CD14-positive monocyte (primary cell): ENCODE results near the gene MACF1. TPM values are rescaled to one million over a fixed set of nuclear protein-coding genes. Genes with fewer than 3 reads are reported as not detected.

ENCODE experiments used
- DNase-seq, 3 donors: peaks; one replicate each; pipeline ENCODE4 v3.0.0-alpha.2; 2011 to 2022
- H2AFZ ChIP-seq: 2 replicates; pipeline ENCODE4 v1.6.0; 2012; ENCODE audit warnings: mild to moderate bottlenecking, low read depth, low read length, inconsistent platforms; ENCODE audit not compliant: insufficient read depth, poor library complexity, severe bottlenecking
- H3K27ac ChIP-seq, 2 donors: 1 replicate in 1 of 2; 2 replicates in 1 of 2; pipeline ENCODE4 v1.5.1; 2012 to 2013; ENCODE audit warnings: low read length in 2 of 2, control low read depth in 1 of 2, inconsistent platforms in 1 of 2, low read depth in 1 of 2, mild to moderate bottlenecking in 1 of 2
- H3K27me3 ChIP-seq, 2 donors: one replicate each; pipeline versions ENCODE4 v1.6.0 to v1.6.1; 2011 to 2013; ENCODE audit warnings: low read length in 2 of 2; ENCODE audit not compliant: control insufficient read depth in 2 of 2, insufficient read depth in 2 of 2
- H3K36me3 ChIP-seq, 2 donors: replicated peaks in 1 of 2; 1 replicate in 1 of 2; 2 replicates in 1 of 2; pipeline versions ENCODE4 v1.5.1 to v1.6.1; 2012 to 2013; ENCODE audit warnings: low read length in 2 of 2, control low read depth in 1 of 2, inconsistent platforms in 1 of 2, mild to moderate bottlenecking in 1 of 2; ENCODE audit not compliant: insufficient read depth in 2 of 2, control insufficient read depth in 1 of 2
- H3K4me1 ChIP-seq, 2 donors: 1 replicate in 1 of 2; 2 replicates in 1 of 2; pipeline versions ENCODE4 v1.5.1 to v1.6.1; 2012 to 2013; ENCODE audit warnings: low read length in 2 of 2, control low read depth in 1 of 2, inconsistent platforms in 1 of 2, mild to moderate bottlenecking in 1 of 2, moderate library complexity in 1 of 2; ENCODE audit not compliant: insufficient read depth in 2 of 2, control insufficient read depth in 1 of 2
- H3K4me2 ChIP-seq: replicated peaks from 2 replicates; pipeline ENCODE3; 2012; ENCODE audit warnings: low read length, moderate library complexity, mild to moderate bottlenecking; ENCODE audit not compliant: poor library complexity, severe bottlenecking; ENCODE audit errors: extremely low read depth
- H3K4me3 ChIP-seq, 3 experiments: fragments of 200-600 bp in 1 of 3; sonication (generic) in 1 of 3; replicated peaks in 1 of 3; 1 replicate in 2 of 3; 2 replicates in 1 of 3; pipeline ENCODE4 v1.5.1; 2011 to 2013; ENCODE audit warnings: low read length in 3 of 3, mild to moderate bottlenecking in 3 of 3, control low read depth in 2 of 3, low read depth in 2 of 3, inconsistent platforms in 1 of 3, moderate library complexity in 1 of 3
- H3K79me2 ChIP-seq: 2 replicates; pipeline ENCODE4 v1.6.0; 2012; ENCODE audit warnings: mild to moderate bottlenecking, control low read depth, inconsistent platforms, low read length, moderate library complexity; ENCODE audit not compliant: insufficient read depth
- H3K9ac ChIP-seq: 2 replicates; pipeline ENCODE4 v1.6.0; 2017; ENCODE audit warnings: low read length, mild to moderate bottlenecking; ENCODE audit not compliant: insufficient read depth, poor library complexity, severe bottlenecking
- H3K9me3 ChIP-seq, 2 donors: replicated peaks in 1 of 2; 1 replicate in 1 of 2; 2 replicates in 1 of 2; pipeline versions ENCODE4 v1.5.1 to v1.6.1; 2012 to 2013; ENCODE audit warnings: low read length in 2 of 2, control low read depth in 1 of 2; ENCODE audit not compliant: control insufficient read depth in 1 of 2, insufficient read depth in 1 of 2
- H4K20me1 ChIP-seq: 2 replicates; pipeline ENCODE4 v1.6.0; 2012; ENCODE audit warnings: mild to moderate bottlenecking, low read length, control low read depth, moderate library complexity; ENCODE audit not compliant: insufficient read depth
- H3K27ac Mint-ChIP-seq, 7 donors: one replicate each; pipeline ENCODE4 v1.8.0; 2020; ENCODE audit warnings: mild to moderate bottlenecking in 7 of 7, mixed read lengths in 7 of 7, moderate library complexity in 6 of 7, inconsistent platforms in 2 of 7
- H3K27me3 Mint-ChIP-seq, 3 donors: one replicate each; pipeline ENCODE4 v1.8.0; 2021 to 2022; ENCODE audit warnings: low read depth in 3 of 3, mild to moderate bottlenecking in 3 of 3, mixed read lengths in 3 of 3, moderate library complexity in 3 of 3, inconsistent platforms in 1 of 3
- H3K36me3 Mint-ChIP-seq, 2 donors: one replicate each; pipeline ENCODE4 v1.8.0; 2020; ENCODE audit warnings: mixed read lengths in 2 of 2, inconsistent platforms in 1 of 2, mild to moderate bottlenecking in 1 of 2
- H3K4me1 Mint-ChIP-seq: one replicate; pipeline ENCODE4 v1.8.0; 2020; ENCODE audit warnings: mild to moderate bottlenecking, mixed read lengths
- H3K4me3 Mint-ChIP-seq, 2 donors: one replicate each; pipeline ENCODE4 v1.8.0; 2020; ENCODE audit warnings: mild to moderate bottlenecking in 2 of 2, mixed read lengths in 2 of 2, moderate library complexity in 1 of 2
- H3K9me3 Mint-ChIP-seq, 7 donors: one replicate each; pipeline ENCODE4 v1.8.0; 2020 to 2022; ENCODE audit warnings: mixed read lengths in 7 of 7, mild to moderate bottlenecking in 6 of 7, moderate library complexity in 6 of 7, inconsistent platforms in 2 of 7
- WGBS: methylation state at CpG from one replicate; pipeline ENCODE4 v1.1.5; 2013; ENCODE audit warnings: missing lambda C conversion rate; ENCODE audit not compliant: insufficient coverage; 5-methylcytosine and 5-hydroxymethylcytosine counted together
- intact Hi-C, 2 donors: fragments of 100-400 bp; cut with micrococcal nuclease; formaldehyde crosslinking; loops; one replicate each; pipeline versions ENCODE4 v1.15.0 to v1.15.1; 2023
- polyA plus RNA-seq, 3 donors: library from polyadenylated mRNA; depleted of rRNA in 1 of 3; unstranded in 2 of 3; stranded (reverse) in 1 of 3; fragments of 300-500 nt in 2 of 3; fragments of >200 nt in 1 of 3; fragmentation: Illumina TruSeq in 2 of 3; gene quantifications; 1 replicate in 2 of 3; 2 replicates in 1 of 3; pipeline ENCODE4 v1.2.3, GENCODE V29; 2012 to 2021
- TF ChIP-seq, protein P1 (sequence below): fragments of 200-600 bp; IDR thresholded peaks from one replicate; pipeline ENCODE4 v1.8.0; 2022; ENCODE audit warnings: antibody characterized with exemption, mild to moderate bottlenecking

Gene MACF1
- polyA plus RNA-seq, 3 donors: 3.4 to 36.8 (median 4.5) TPM

DNA sequence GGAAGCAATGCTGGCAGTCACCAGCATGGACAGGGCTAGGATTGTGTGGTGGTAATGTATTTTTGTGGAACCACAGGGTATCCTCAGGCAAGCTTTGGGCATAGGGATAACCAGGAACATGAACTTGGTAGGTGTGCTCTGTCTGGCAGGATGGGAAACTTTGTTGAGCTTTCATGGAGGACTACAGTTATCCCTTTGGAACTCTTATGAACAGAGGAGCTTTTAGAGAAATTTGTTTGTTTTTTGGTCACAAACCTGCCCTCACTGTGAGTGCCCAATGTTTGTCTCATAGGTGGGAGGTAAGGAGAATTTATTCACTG is 54.4 kb downstream of the MACF1 start:
- peaks cover 44% of the 10 kb centered on the region for H3K79me2 ChIP-seq

DNA sequence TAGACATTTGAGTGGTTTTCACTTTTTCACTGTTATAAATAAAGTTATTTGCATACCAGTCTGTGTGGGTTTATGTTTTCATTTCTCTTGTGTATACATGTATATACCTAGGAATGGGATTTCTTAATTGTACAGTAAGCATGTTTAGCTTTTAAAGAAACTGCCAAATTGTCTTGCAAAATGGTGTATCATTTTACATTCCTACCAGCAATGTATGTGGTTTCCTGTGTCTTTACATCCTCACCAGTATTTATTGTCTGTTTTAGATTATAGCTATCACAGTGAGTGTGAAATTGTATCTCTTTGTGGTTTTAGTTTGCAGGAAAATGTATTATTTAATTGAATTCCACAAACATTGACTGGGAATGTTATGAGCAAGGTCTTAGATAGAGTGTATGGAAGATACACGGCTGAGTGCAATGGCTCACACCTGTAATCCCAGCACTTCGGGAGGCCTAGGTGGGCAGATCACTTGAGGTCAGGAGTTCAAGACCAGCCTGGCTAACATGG is 57.3 kb downstream of the MACF1 start:
- Mint-ChIP-seq H3K4me1 (peaks cover under 1% of the 10 kb centered on the region), H3K36me3 (peaks cover 39 to 58% of the 10 kb centered on the region in 2 donors), H3K4me3 (no peak overlapping the region), H3K9me3 (peaks cover 0 to 2% (median 0%) of the 10 kb centered on the region in 7 donors), H3K27ac (peak overlapping the region in 1 of 7 donors; percentile 3), H3K27me3 (no peaks in the 10 kb centered on the region)
- intact Hi-C loops: no loop called here
- no peaks in the 10 kb centered on the region for H3K9me3 ChIP-seq
- no peak overlapping the region for H3K9ac ChIP-seq
- peaks cover 62% of the 10 kb centered on the region for H3K79me2 ChIP-seq
- H2AFZ ChIP-seq: no peak overlapping the region
- H3K4me2 ChIP-seq: no peak overlapping the region
- peaks cover 29 to 65% of the 10 kb centered on the region in 2 donors for H3K36me3 ChIP-seq
- no peaks in the 10 kb centered on the region for H3K4me1 ChIP-seq
- H3K27me3 ChIP-seq: no peaks in the 10 kb centered on the region
- H3K27ac ChIP-seq: no peak overlapping the region
- peaks cover 73% of the 10 kb centered on the region for H4K20me1 ChIP-seq
- TF ChIP-seq, protein P1, sequence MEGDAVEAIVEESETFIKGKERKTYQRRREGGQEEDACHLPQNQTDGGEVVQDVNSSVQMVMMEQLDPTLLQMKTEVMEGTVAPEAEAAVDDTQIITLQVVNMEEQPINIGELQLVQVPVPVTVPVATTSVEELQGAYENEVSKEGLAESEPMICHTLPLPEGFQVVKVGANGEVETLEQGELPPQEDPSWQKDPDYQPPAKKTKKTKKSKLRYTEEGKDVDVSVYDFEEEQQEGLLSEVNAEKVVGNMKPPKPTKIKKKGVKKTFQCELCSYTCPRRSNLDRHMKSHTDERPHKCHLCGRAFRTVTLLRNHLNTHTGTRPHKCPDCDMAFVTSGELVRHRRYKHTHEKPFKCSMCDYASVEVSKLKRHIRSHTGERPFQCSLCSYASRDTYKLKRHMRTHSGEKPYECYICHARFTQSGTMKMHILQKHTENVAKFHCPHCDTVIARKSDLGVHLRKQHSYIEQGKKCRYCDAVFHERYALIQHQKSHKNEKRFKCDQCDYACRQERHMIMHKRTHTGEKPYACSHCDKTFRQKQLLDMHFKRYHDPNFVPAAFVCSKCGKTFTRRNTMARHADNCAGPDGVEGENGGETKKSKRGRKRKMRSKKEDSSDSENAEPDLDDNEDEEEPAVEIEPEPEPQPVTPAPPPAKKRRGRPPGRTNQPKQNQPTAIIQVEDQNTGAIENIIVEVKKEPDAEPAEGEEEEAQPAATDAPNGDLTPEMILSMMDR: no peak
- DNase-seq: no peak
- H3K4me3 ChIP-seq: no peak overlapping the region
- 100% methylated on average over 1 of the region's 2 CpGs for WGBS

More for the DNA sequence above, 54.4 kb downstream of the MACF1 start:
- Histone ChIP-seq H4K20me1 (peaks cover 48% of the 10 kb centered on the region), H3K36me3 (peaks cover 57 to 94% of the 10 kb centered on the region in 2 donors), H2AFZ (no peak overlapping the region), H3K27ac (no peak overlapping the region), H3K4me3 (no peak overlapping the region), H3K9ac (no peak overlapping the region), H3K9me3 (no peaks in the 10 kb centered on the region), H3K27me3 (no peaks in the 10 kb centered on the region), H3K4me2 (no peak overlapping the region), H3K4me1 (no peaks in the 10 kb centered on the region)
- Mint-ChIP-seq H3K36me3 (peaks cover 41 to 53% of the 10 kb centered on the region in 2 donors), H3K4me1 (no peaks in the 10 kb centered on the region), H3K27me3 (no peaks in the 10 kb centered on the region), H3K27ac (peak overlapping the region in 2 of 7 donors; percentile 26), H3K4me3 (no peak overlapping the region), H3K9me3 (peaks cover 0 to 2% (median 0%) of the 10 kb centered on the region in 7 donors)
- TF ChIP-seq, protein P1: peak; percentile 26
- intact Hi-C loops: loop anchor here (1.0 to 5.0 kb wide), 3 partner anchors 67 to 161 kb away; no protein-coding TSS in a partner anchor
- DNase-seq: no peak
